ENCODE results near the gene EFCAB6. TPM values are rescaled to one million over a fixed set of nuclear protein-coding genes. Genes with fewer than 3 reads are reported as not detected.

EFCAB6 gene
- total and polyA plus RNA-seq, 4 donors, result 0.14 to 2.1 (median 0.53) TPM

- TF ChIP-seq CTCF (IDR thresholded peaks at IDR 0.05; ENCODE audit: low read depth, low read length, missing input control) (no peak), MAX (IDR thresholded peaks at IDR 0.05) (no peak)
Observed at GRCh38 chr22:43792905-43793304, 19.2 kb downstream of the EFCAB6 start (continued).

- no peak overlapping the region for H3K27ac ChIP-seq (ENCODE audit: low read depth in 1 of 2, low read length in 2 of 2)
- TF ChIP-seq NR2F2 (IDR thresholded peaks at IDR 0.05) (peak; percentile 29), ATF3 (IDR thresholded peaks at IDR 0.05) (no peak)
- WGBS, result 80% methylated on average over 7 of the region's 7 CpGs
- no peaks in the 10 kb centered on the region for H3K4me1 ChIP-seq (ENCODE audit: control insufficient read depth in 4 of 4, insufficient read depth in 4 of 4, low read length in 3 of 4)
- H3K36me3 ChIP-seq (ENCODE audit: control insufficient read depth in 4 of 4, insufficient read depth in 3 of 4, low read depth in 1 of 4, low read length in 3 of 4), result no peaks in the 10 kb centered on the region
- no peak overlapping the region for H3K9ac ChIP-seq (ENCODE audit: low read depth in 1 of 2, low read length in 2 of 2)
- no peak overlapping the region for H3K4me3 ChIP-seq (ENCODE audit: low read depth in 1 of 3, low read length in 3 of 3)
- no peaks in the 10 kb centered on the region for H3K27me3 ChIP-seq (ENCODE audit: control insufficient read depth in 4 of 4, insufficient read depth in 4 of 4, low read length in 3 of 4)
- no peaks in the 10 kb centered on the region for H3K9me3 ChIP-seq (ENCODE audit: control insufficient read depth in 4 of 4, low read length in 3 of 4)
- no peak for DNase-seq (ENCODE audit: low spot score)
Observed at GRCh38 chr22:43789452-43789851, 22.7 kb downstream of the EFCAB6 start.

- Histone ChIP-seq H3K4me3 (ENCODE audit: low read depth in 1 of 3, low read length in 3 of 3) (no peak overlapping the region), H3K9me3 (ENCODE audit: control insufficient read depth in 4 of 4, low read length in 3 of 4) (no peaks in the 10 kb centered on the region), H3K36me3 (ENCODE audit: control insufficient read depth in 4 of 4, insufficient read depth in 3 of 4, low read depth in 1 of 4, low read length in 3 of 4) (no peaks in the 10 kb centered on the region), H3K9ac (ENCODE audit: low read depth in 1 of 2, low read length in 2 of 2) (no peak overlapping the region), H3K27me3 (ENCODE audit: control insufficient read depth in 4 of 4, insufficient read depth in 4 of 4, low read length in 3 of 4) (no peaks in the 10 kb centered on the region), H3K4me1 (ENCODE audit: control insufficient read depth in 4 of 4, insufficient read depth in 4 of 4, low read length in 3 of 4) (no peaks in the 10 kb centered on the region), H3K27ac (ENCODE audit: low read depth in 1 of 2, low read length in 2 of 2) (no peak overlapping the region)
- WGBS, result 93% methylated on average over 2 of the region's 2 CpGs
- TF ChIP-seq RAD21 (IDR thresholded peaks at IDR 0.05), result peak in 1 of 2 donors; percentile 23
- TF ChIP-seq SP1 (IDR thresholded peaks at IDR 0.05), result no peak
- no peak for TF ChIP-seq MAX (IDR thresholded peaks at IDR 0.05)
- peak; percentile 3 for TF ChIP-seq CTCF (IDR thresholded peaks at IDR 0.05; ENCODE audit: low read depth, low read length, missing input control)
- no peak for TF ChIP-seq NR2F2 (IDR thresholded peaks at IDR 0.05)
- no peak for TF ChIP-seq YY1 (IDR thresholded peaks at IDR 0.05)
- no peak for TF ChIP-seq HNF4A (conservative IDR thresholded peaks at IDR 0.05)
- no peak for TF ChIP-seq RXRA (IDR thresholded peaks at IDR 0.05)
- TF ChIP-seq HNF4G (IDR thresholded peaks at IDR 0.05), result no peak
- TF ChIP-seq REST (IDR thresholded peaks at IDR 0.05), result no peak
- no peak for DNase-seq (ENCODE audit: low spot score)
Observed at GRCh38 chr22:43783777-43784176, 28.3 kb downstream of the EFCAB6 start.
